ENCODE results near the gene CAPN14.

The CAPN14 gene

GRCh38 chr2:31129375-31130171 is 87.7 kb downstream of the CAPN14 start:
- TF ChIP-seq CREB1 (IDR thresholded peaks at IDR 0.05; ENCODE audit: low read depth) (no peak), EGR1 (IDR thresholded peaks at IDR 0.05) (no peak), FOXM1 (IDR thresholded peaks at IDR 0.05; ENCODE audit: borderline replicate concordance, low read depth) (no peak), REST (IDR thresholded peaks at IDR 0.05; ENCODE audit: low read depth) (no peak), ZBTB7A (IDR thresholded peaks at IDR 0.05; ENCODE audit: low read depth) (no peak), NFIC (IDR thresholded peaks at IDR 0.05) (no peak), EP300 (IDR thresholded peaks at IDR 0.05; ENCODE audit: borderline replicate concordance) (no peak), TAF1 (IDR thresholded peaks at IDR 0.05; ENCODE audit: low read depth) (no peak), RAD21 (IDR thresholded peaks at IDR 0.05; ENCODE audit: low read depth) (no peak), TEAD4 (IDR thresholded peaks at IDR 0.05) (no peak), YY1 (IDR thresholded peaks at IDR 0.05; ENCODE audit: low read depth) (no peak), MAX (IDR thresholded peaks at IDR 0.05) (no peak), CEBPB (IDR thresholded peaks at IDR 0.05) (no peak), TCF12 (IDR thresholded peaks at IDR 0.05; ENCODE audit: low read depth) (no peak), USF1 (IDR thresholded peaks at IDR 0.05) (no peak)

GRCh38 chr2:31127931-31128330 is 89.4 kb downstream of the CAPN14 start:
- TF ChIP-seq CEBPB (IDR thresholded peaks at IDR 0.05): no peak
- TF ChIP-seq MAX (IDR thresholded peaks at IDR 0.05): no peak
- no peak for TF ChIP-seq REST (IDR thresholded peaks at IDR 0.05; ENCODE audit: low read depth)

GRCh38 chr2:31125918-31126695 is 91.2 kb downstream of the CAPN14 start:
- TF ChIP-seq TEAD4 (IDR thresholded peaks at IDR 0.05): no peak

- TF ChIP-seq YY1 (IDR thresholded peaks at IDR 0.05; ENCODE audit: low read depth) (no peak), EGR1 (IDR thresholded peaks at IDR 0.05) (no peak), CREB1 (IDR thresholded peaks at IDR 0.05; ENCODE audit: low read depth) (no peak), CEBPB (IDR thresholded peaks at IDR 0.05) (no peak), ZBTB7A (IDR thresholded peaks at IDR 0.05; ENCODE audit: low read depth) (no peak), EP300 (IDR thresholded peaks at IDR 0.05; ENCODE audit: borderline replicate concordance) (no peak), REST (IDR thresholded peaks at IDR 0.05; ENCODE audit: low read depth) (no peak), RAD21 (IDR thresholded peaks at IDR 0.05; ENCODE audit: low read depth) (no peak), NFIC (IDR thresholded peaks at IDR 0.05) (no peak), USF1 (IDR thresholded peaks at IDR 0.05) (no peak)
Observed at GRCh38 chr2:31124904-31125303, 92.4 kb downstream of the CAPN14 start.

Data from Ishikawa (cell line).